Fibroblast of mammary gland (primary cell): ENCODE results near the gene HID1.

Source experiments
- DNase-seq: peaks from one replicate; pipeline ENCODE4 v3.0.0-alpha.2; 2010; ENCODE audit warnings: low read depth
- H3K4me3 ChIP-seq: 2 replicates; pipeline ENCODE4 v1.5.1; 2011; ENCODE audit warnings: low read depth, mild to moderate bottlenecking, low read length, moderate library complexity; ENCODE audit not compliant: control insufficient read depth
- CTCF ChIP-seq: conservative IDR thresholded peaks from 2 replicates; pipeline ENCODE4 v1.5.1; 2011; ENCODE audit warnings: low read depth, low read length, inconsistent platforms; ENCODE audit not compliant: control insufficient read depth, insufficient read depth

HID1 gene

GRCh38 chr17:74972107-74972972 is at the start of gene HID1:
TSS of gene HID1 (minus strand) at chr17:74972759. CDS start at chr17:74972656, 103 bp downstream.
- H3K4me3 ChIP-seq = no peak within 1 kb of the TSS
- no peak for DNase-seq
- no peak for TF ChIP-seq CTCF

GRCh38 chr17:75020331-75021110 is 48.0 kb upstream of the HID1 start:
- TF ChIP-seq CTCF = no peak
- H3K4me3 ChIP-seq = no peak overlapping the region
- no peak for DNase-seq

GRCh38 chr17:75019710-75020109 is 47.2 kb upstream of the HID1 start:
- no peak overlapping the region for H3K4me3 ChIP-seq
- no peak for TF ChIP-seq CTCF

GRCh38 chr17:75019146-75019545 is 46.6 kb upstream of the HID1 start:
- no peak for TF ChIP-seq CTCF
- H3K4me3 ChIP-seq = no peak overlapping the region
- no peak for DNase-seq

More at GRCh38 chr17:75019710-75020109, 47.2 kb upstream of the HID1 start:
- no peak for DNase-seq

- no peak for DNase-seq
- H3K4me3 ChIP-seq = peak overlapping the region; percentile 90
- TF ChIP-seq CTCF = no peak
These were observed 40.6 kb upstream of the HID1 start for GRCh38 chr17:75013092-75013559.

GRCh38 chr17:75012346-75013091 is 40.0 kb upstream of the HID1 start, which contains the start of gene MRPL58:
TSS of gene MRPL58 (plus strand) at chr17:75012670. CDS start at chr17:75012687, 17 bp downstream.
- peak; percentile 38 for TF ChIP-seq CTCF
- peak; percentile 75 for DNase-seq
- H3K4me3 ChIP-seq = peak within 1 kb of the TSS; percentile 90
